ENCODE measurements around the gene SMARCD3.

- TF ChIP-seq CTCF (conservative IDR thresholded peaks at IDR 0.05; ENCODE audit: low read depth, low read length) (no peak), SMC3 (IDR thresholded peaks at IDR 0.05; ENCODE audit: low read depth, low read length) (no peak), POLR2A (IDR thresholded peaks at IDR 0.05; ENCODE audit: low read depth, low read length) (no peak)
Measured at GRCh38 chr7:151241755-151242096, 6.8 kb downstream of the SMARCD3 start.
